ENCODE measurements around the gene PAX5. TPM values are rescaled to one million over a fixed set of nuclear protein-coding genes. Genes with fewer than 3 reads are reported as not detected.

Gene PAX5
- total and polyA plus RNA-seq, 9 donors: 0.02 to 0.28 (median 0.05) TPM; not detected in 6

DNA sequence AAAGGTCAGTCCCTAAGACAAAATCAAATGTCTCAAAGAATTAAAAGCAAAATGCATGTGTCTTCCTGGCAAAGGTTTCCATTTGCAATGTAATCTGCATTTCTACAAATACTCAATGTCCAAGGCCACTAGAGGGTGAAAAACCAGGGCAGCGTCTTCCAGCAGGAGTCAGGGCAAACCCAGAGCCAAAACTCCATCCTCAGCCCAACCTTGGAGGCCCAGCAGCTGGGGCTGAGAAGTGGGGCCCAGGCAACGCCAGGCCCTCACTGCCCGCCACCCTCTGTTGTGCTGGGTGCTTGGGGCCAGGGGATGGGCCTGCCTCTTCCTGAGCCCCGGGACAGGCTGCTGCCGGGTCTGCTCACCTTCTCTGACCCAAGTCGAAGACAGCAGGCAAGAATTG is 200.1 kb downstream of the PAX5 start:
- intact Hi-C loops (cut with DNase I): no loop called here
- Histone ChIP-seq H3K36me3 (no peaks in the 10 kb centered on the region), H3K9me3 (no peaks in the 10 kb centered on the region), H3K4me1 (ENCODE audit: insufficient read depth) (no peaks in the 10 kb centered on the region), H3K4me3 (no peak overlapping the region), H3K27ac (no peak overlapping the region), H3K27me3 (no peaks in the 10 kb centered on the region)
- TF ChIP-seq, protein P1, sequence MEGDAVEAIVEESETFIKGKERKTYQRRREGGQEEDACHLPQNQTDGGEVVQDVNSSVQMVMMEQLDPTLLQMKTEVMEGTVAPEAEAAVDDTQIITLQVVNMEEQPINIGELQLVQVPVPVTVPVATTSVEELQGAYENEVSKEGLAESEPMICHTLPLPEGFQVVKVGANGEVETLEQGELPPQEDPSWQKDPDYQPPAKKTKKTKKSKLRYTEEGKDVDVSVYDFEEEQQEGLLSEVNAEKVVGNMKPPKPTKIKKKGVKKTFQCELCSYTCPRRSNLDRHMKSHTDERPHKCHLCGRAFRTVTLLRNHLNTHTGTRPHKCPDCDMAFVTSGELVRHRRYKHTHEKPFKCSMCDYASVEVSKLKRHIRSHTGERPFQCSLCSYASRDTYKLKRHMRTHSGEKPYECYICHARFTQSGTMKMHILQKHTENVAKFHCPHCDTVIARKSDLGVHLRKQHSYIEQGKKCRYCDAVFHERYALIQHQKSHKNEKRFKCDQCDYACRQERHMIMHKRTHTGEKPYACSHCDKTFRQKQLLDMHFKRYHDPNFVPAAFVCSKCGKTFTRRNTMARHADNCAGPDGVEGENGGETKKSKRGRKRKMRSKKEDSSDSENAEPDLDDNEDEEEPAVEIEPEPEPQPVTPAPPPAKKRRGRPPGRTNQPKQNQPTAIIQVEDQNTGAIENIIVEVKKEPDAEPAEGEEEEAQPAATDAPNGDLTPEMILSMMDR (IDR thresholded peaks at IDR 0.05): no peak
- TF ChIP-seq POLR2A (IDR thresholded peaks at IDR 0.05): no peak
- no peak for TF ChIP-seq EP300 (IDR thresholded peaks at IDR 0.05)
- 33 to 47% (median 34%) methylated on average over 6 of the region's 6 CpGs for WGBS, 3 donors
- no peak for DNase-seq

DNA sequence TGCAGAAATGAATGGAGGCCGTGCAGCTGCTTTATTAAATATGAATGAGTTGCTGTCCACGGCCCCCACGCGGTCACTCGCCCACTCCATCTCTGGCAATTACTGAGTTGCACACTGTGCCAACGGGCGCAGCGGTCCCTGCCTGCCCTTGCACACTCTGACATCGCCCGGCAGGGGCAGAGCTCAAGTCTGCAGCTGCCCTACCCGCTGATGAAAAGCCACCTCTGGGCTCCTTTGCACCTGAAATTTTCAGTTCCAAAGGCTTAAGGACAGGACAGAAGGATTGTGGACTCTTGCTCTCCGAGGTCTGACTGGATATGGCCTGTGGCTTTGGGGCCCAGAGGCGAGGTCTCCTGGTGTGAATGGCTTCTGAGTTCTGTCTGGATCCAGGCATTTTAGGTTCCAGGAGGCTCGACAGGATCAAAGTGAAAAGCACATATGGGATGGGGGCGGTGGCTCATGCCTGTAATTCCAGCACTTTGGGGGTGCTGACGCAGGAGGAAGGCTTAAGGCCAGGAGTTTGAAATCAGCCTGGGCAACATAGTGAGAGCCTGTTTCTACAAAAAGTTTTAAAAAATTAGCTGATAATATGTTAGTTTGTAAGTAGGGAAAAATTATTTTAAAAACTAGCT is 201.8 kb downstream of the PAX5 start:
- Histone ChIP-seq H3K27ac (no peak overlapping the region), H3K36me3 (no peaks in the 10 kb centered on the region), H3K4me1 (ENCODE audit: insufficient read depth) (no peaks in the 10 kb centered on the region), H3K9me3 (no peaks in the 10 kb centered on the region), H3K27me3 (no peaks in the 10 kb centered on the region), H3K4me3 (no peak overlapping the region)
- intact Hi-C loops (cut with DNase I): no loop called here
- 67 to 76% (median 71%) methylated on average over 16 of the region's 16 CpGs for WGBS, 3 donors
- TF ChIP-seq POLR2A (IDR thresholded peaks at IDR 0.05) (no peak), EP300 (IDR thresholded peaks at IDR 0.05) (no peak)
- TF ChIP-seq, protein P1 (IDR thresholded peaks at IDR 0.05): no peak
- no peak for DNase-seq

GRCh38 chr9:36831381-36832161 is 202.5 kb downstream of the PAX5 start:
- TF ChIP-seq, protein P1 (IDR thresholded peaks at IDR 0.05): no peak
- TF ChIP-seq EP300 (IDR thresholded peaks at IDR 0.05) (no peak), POLR2A (IDR thresholded peaks at IDR 0.05) (no peak)
- DNase-seq: no peak
- no peaks in the 10 kb centered on the region for H3K9me3 ChIP-seq
- H3K4me3 ChIP-seq: no peak overlapping the region
- H3K27me3 ChIP-seq: no peaks in the 10 kb centered on the region
- intact Hi-C loops (cut with DNase I): no loop called here
- H3K36me3 ChIP-seq: no peaks in the 10 kb centered on the region
- 73 to 76% (median 75%) methylated on average over 7 of the region's 7 CpGs for WGBS, 3 donors
- H3K4me1 ChIP-seq (ENCODE audit: insufficient read depth): no peaks in the 10 kb centered on the region
- no peak overlapping the region for H3K27ac ChIP-seq

GRCh38 chr9:36828611-36829013 is 205.5 kb downstream of the PAX5 start:
- intact Hi-C loops (cut with DNase I): no loop called here
- no peaks in the 10 kb centered on the region for H3K27me3 ChIP-seq
- H3K9me3 ChIP-seq: no peaks in the 10 kb centered on the region
- H3K27ac ChIP-seq: no peak overlapping the region
- no peak overlapping the region for H3K4me3 ChIP-seq
- no peak for DNase-seq
- H3K4me1 ChIP-seq (ENCODE audit: insufficient read depth): no peaks in the 10 kb centered on the region
- WGBS, 3 donors: 71 to 77% (median 77%) methylated on average over 7 of the region's 7 CpGs
- no peak for TF ChIP-seq EP300 (IDR thresholded peaks at IDR 0.05)
- no peak for TF ChIP-seq POLR2A (IDR thresholded peaks at IDR 0.05)
- TF ChIP-seq, protein P1 (IDR thresholded peaks at IDR 0.05): no peak
- no peaks in the 10 kb centered on the region for H3K36me3 ChIP-seq

Measured in ovary (tissue), 9 donors.